GM19238 (cell line): ENCODE measurements around the gene ARFGAP1.

Experiments used
- DNase-seq: peaks from one replicate; pipeline ENCODE4 v3.0.0; 2011; ENCODE audit warnings: low spot score; ENCODE audit not compliant: insufficient read length

The ARFGAP1 gene

GRCh38 chr20:63277466-63278272, 5.1 kb downstream of the ARFGAP1 start:
- no peak for DNase-seq

- DNase-seq, result no peak
Observed at GRCh38 chr20:63278661-63279060, 6.0 kb downstream of the ARFGAP1 start.

GRCh38 chr20:63279931-63280330, 7.3 kb downstream of the ARFGAP1 start:
- DNase-seq, result no peak

- no peak for DNase-seq
Observed at GRCh38 chr20:63280371-63280770, 7.8 kb downstream of the ARFGAP1 start.

- no peak for DNase-seq
Observed at GRCh38 chr20:63280929-63281545, 8.4 kb downstream of the ARFGAP1 start.

GRCh38 chr20:63281742-63282665, 9.4 kb downstream of the ARFGAP1 start:
- no peak for DNase-seq

GRCh38 chr20:63282946-63283345, 10.3 kb downstream of the ARFGAP1 start:
- no peak for DNase-seq

- DNase-seq, result no peak
Observed at GRCh38 chr20:63283397-63284082, 10.9 kb downstream of the ARFGAP1 start.

- DNase-seq, result no peak
Observed at GRCh38 chr20:63284083-63284440, 11.4 kb downstream of the ARFGAP1 start.

GRCh38 chr20:63284544-63284949, 11.9 kb downstream of the ARFGAP1 start:
- DNase-seq, result no peak

GRCh38 chr20:63284981-63285524, 12.4 kb downstream of the ARFGAP1 start:
- no peak for DNase-seq

- DNase-seq, result no peak
Observed at GRCh38 chr20:63285636-63286615, 13.3 kb downstream of the ARFGAP1 start.

GRCh38 chr20:63286781-63287696, 14.4 kb downstream of the ARFGAP1 start:
- no peak for DNase-seq

- DNase-seq, result no peak
Observed at GRCh38 chr20:63287697-63288580, 15.3 kb downstream of the ARFGAP1 start.

- no peak for DNase-seq
Observed at GRCh38 chr20:63288581-63289251, 16.1 kb downstream of the ARFGAP1 start.

- DNase-seq, result no peak
Observed at GRCh38 chr20:63289311-63290135, 16.9 kb downstream of the ARFGAP1 start.
